Keratinocyte (primary cell): ENCODE measurements around the gene NECTIN3. TPM values are rescaled to one million over a fixed set of nuclear protein-coding genes. Genes with fewer than 3 reads are reported as not detected.

Experiments used
- DNase-seq: peaks from one replicate; pipeline ENCODE4 v3.0.0-alpha.2; 2011; ENCODE audit warnings: low read depth, missing footprints, low spot score
- FAIRE-seq: peaks from 2 replicates; lab custom pipeline; 2011; peaks lifted over from hg19 to GRCh38; lab: Jason Lieb, UNC
- H2AFZ ChIP-seq: 2 replicates; pipeline ENCODE4 v1.6.0; 2012; ENCODE audit warnings: low read length, control low read depth, inconsistent platforms; ENCODE audit not compliant: control insufficient read depth
- H3K27ac ChIP-seq: 2 replicates; pipeline ENCODE4 v1.5.1; 2011; ENCODE audit warnings: low read length; ENCODE audit not compliant: control insufficient read depth, insufficient read depth
- H3K27me3 ChIP-seq: 3 replicates; pipeline ENCODE4 v1.6.0; 2011; ENCODE audit warnings: low read length; ENCODE audit not compliant: control insufficient read depth, insufficient read depth; ENCODE audit errors: extremely low read depth
- H3K36me3 ChIP-seq, 2 experiments: 2 replicates in 1 of 2; 3 replicates in 1 of 2; pipeline ENCODE4 v1.5.1; 2011; ENCODE audit warnings: low read length in 2 of 2, mild to moderate bottlenecking in 1 of 2; ENCODE audit not compliant: control insufficient read depth in 2 of 2, insufficient read depth in 2 of 2; ENCODE audit errors: extremely low read depth in 1 of 2
- H3K4me1 ChIP-seq: 3 replicates; pipeline ENCODE4 v1.5.1; 2011; ENCODE audit warnings: low read length; ENCODE audit not compliant: control insufficient read depth, insufficient read depth; ENCODE audit errors: extremely low read depth
- H3K4me2 ChIP-seq: 3 replicates; pipeline ENCODE4 v1.6.0; 2011; ENCODE audit warnings: low read depth, low read length; ENCODE audit not compliant: control insufficient read depth, insufficient read depth; ENCODE audit errors: extremely low read depth
- H3K4me3 ChIP-seq, 3 experiments: fragments of 200-600 bp in 1 of 3; sonication (generic) in 1 of 3; 2 replicates in 2 of 3; 3 replicates in 1 of 3; pipeline ENCODE4 v1.5.1; 2011 to 2016; ENCODE audit warnings: low read length in 3 of 3, mild to moderate bottlenecking in 3 of 3, control low read depth in 2 of 3, inconsistent platforms in 1 of 3, low read depth in 1 of 3, mixed read lengths in 1 of 3, mixed run types in 1 of 3, moderate library complexity in 1 of 3; ENCODE audit not compliant: control insufficient read depth in 2 of 3, insufficient read depth in 2 of 3; ENCODE audit errors: extremely low read depth in 1 of 3
- H3K79me2 ChIP-seq: 2 replicates; pipeline ENCODE4 v1.6.0; 2012; ENCODE audit warnings: low read length; ENCODE audit not compliant: control insufficient read depth, insufficient read depth
- H3K9ac ChIP-seq: 3 replicates; pipeline ENCODE4 v1.6.0; 2011; ENCODE audit warnings: low read length; ENCODE audit not compliant: control insufficient read depth, insufficient read depth; ENCODE audit errors: extremely low read depth
- H3K9me1 ChIP-seq: 3 replicates; pipeline ENCODE4 v1.6.0; 2011; ENCODE audit warnings: low read length; ENCODE audit not compliant: control insufficient read depth, insufficient read depth; ENCODE audit errors: extremely low read depth
- H3K9me3 ChIP-seq: 2 replicates; pipeline ENCODE4 v1.5.1; 2012; ENCODE audit warnings: low read depth, low read length; ENCODE audit not compliant: control insufficient read depth
- H4K20me1 ChIP-seq: 3 replicates; pipeline ENCODE4 v1.6.0; 2011; ENCODE audit warnings: low read length; ENCODE audit not compliant: control insufficient read depth, insufficient read depth; ENCODE audit errors: extremely low read depth
- CTCF ChIP-seq, 3 experiments: IDR thresholded peaks in 1 of 3; conservative IDR thresholded peaks in 1 of 3; optimal IDR thresholded peaks in 1 of 3; 2 replicates in 2 of 3; 3 replicates in 1 of 3; pipeline versions ENCODE3 to v1.5.1; 2011; ENCODE audit warnings: low read length in 3 of 3, mild to moderate bottlenecking in 3 of 3, moderate library complexity in 2 of 3, control low read depth in 1 of 3, inconsistent platforms in 1 of 3; ENCODE audit not compliant: insufficient read depth in 2 of 3; ENCODE audit errors: extremely low read depth in 1 of 3
- EZH2 ChIP-seq: IDR thresholded peaks from one replicate; pipeline ENCODE4 v1.6.1; 2012; ENCODE audit warnings: inconsistent platforms, mild to moderate bottlenecking, low read length, moderate library complexity
- dilution Hi-C: fragments of 300-500 bp; cut with MboI; formaldehyde crosslinking; loops from one replicate; pipeline ENCODE4 v1.7.0; 2020; ENCODE audit warnings: low sequenced_read_pairs; ENCODE audit not compliant: extremely low pct_ligation_motif_present
- polyA plus RNA-seq, 5 experiments: library from polyadenylated mRNA; depleted of rRNA in 3 of 5; stranded (reverse) in 3 of 5; stranded (forward) in 1 of 5; unstranded in 1 of 5; fragments of >200 nt; gene quantifications; 1 replicate in 1 of 5; 2 replicates in 3 of 5; 3 replicates in 1 of 5; pipeline versions ENCODE4 v1.2.1 to v1.2.3, GENCODE V29; 2011 to 2012; ENCODE audit warnings: missing spikeins in 2 of 5, low read depth in 1 of 5, low replicate concordance in 1 of 5

NECTIN3 gene
- polyA plus RNA-seq, 1 donor (not counting 4 experiments of a cell fraction or from before 2014, with no cell fraction given): 2.1 TPM

- no peaks in the 10 kb centered on the region for H4K20me1 ChIP-seq
- no peaks in the 10 kb centered on the region for H3K4me1 ChIP-seq
- DNase-seq (no peak), FAIRE-seq (no peak)
- H3K9me1 ChIP-seq: no peaks in the 10 kb centered on the region
- no peak overlapping the region for H3K9ac ChIP-seq
- H3K27me3 ChIP-seq: peaks cover 33% of the 10 kb centered on the region
- dilution Hi-C loops: no loop called here
- TF ChIP-seq EZH2: no peak
- no peak for TF ChIP-seq CTCF (optimal IDR thresholded peaks at IDR 0.05 in 1 of 3, IDR thresholded peaks at IDR 0.05 in 1 of 3, conservative IDR thresholded peaks at IDR 0.05 in 1 of 3; ENCODE audit: extremely low read depth in 1 of 3, insufficient read depth in 2 of 3, low read length in 3 of 3)
- H3K4me2 ChIP-seq: no peak overlapping the region
- H3K27ac ChIP-seq: no peak overlapping the region
- no peak overlapping the region for H2AFZ ChIP-seq
- H3K36me3 ChIP-seq: no peaks in the 10 kb centered on the region
- no peaks in the 10 kb centered on the region for H3K79me2 ChIP-seq
- H3K4me3 ChIP-seq: no peak overlapping the region
- no peaks in the 10 kb centered on the region for H3K9me3 ChIP-seq
Measured at GRCh38 chr3:111073218-111073617, 1.6 kb downstream of the NECTIN3 start.

- no peak overlapping the region for H3K4me2 ChIP-seq
- no peaks in the 10 kb centered on the region for H3K9me3 ChIP-seq
- no peaks in the 10 kb centered on the region for H3K4me1 ChIP-seq
- H3K9ac ChIP-seq: no peak overlapping the region
- TF ChIP-seq CTCF (optimal IDR thresholded peaks at IDR 0.05 in 1 of 3, IDR thresholded peaks at IDR 0.05 in 1 of 3, conservative IDR thresholded peaks at IDR 0.05 in 1 of 3; ENCODE audit: extremely low read depth in 1 of 3, insufficient read depth in 2 of 3, low read length in 3 of 3) (no peak), EZH2 (no peak)
- no peaks in the 10 kb centered on the region for H3K9me1 ChIP-seq
- FAIRE-seq (no peak), DNase-seq (no peak)
- H3K4me3 ChIP-seq: no peak overlapping the region
- peaks cover 20% of the 10 kb centered on the region for H3K27me3 ChIP-seq
- no peak overlapping the region for H3K27ac ChIP-seq
- dilution Hi-C loops: no loop called here
- H4K20me1 ChIP-seq: no peaks in the 10 kb centered on the region
- H3K79me2 ChIP-seq: no peaks in the 10 kb centered on the region
- H2AFZ ChIP-seq: no peak overlapping the region
- no peaks in the 10 kb centered on the region for H3K36me3 ChIP-seq
Measured at GRCh38 chr3:111076732-111077131, 5.1 kb downstream of the NECTIN3 start.
